ENCODE measurements around the gene NUP133.
"Not testable (repeated sequence)": the region's sequence is repeated elsewhere in the genome, so short reads cannot be mapped to it uniquely, and the experiment has no call there.

NUP133 gene

GRCh38 chr1:229507951-229508822 is at the start of gene NUP133:
Gene NUP133, minus strand, starts transcription at chr1:229508341. Its CDS starts 92 bp downstream, at chr1:229508249.
- peak; percentile 99 to 100 for DNase-seq

GRCh38 chr1:229557200-229557850 is 49.2 kb upstream of the NUP133 start:
- DNase-seq, result no peak

GRCh38 chr1:229554886-229555621 is 46.9 kb upstream of the NUP133 start:
- DNase-seq, result no peak

DNA sequence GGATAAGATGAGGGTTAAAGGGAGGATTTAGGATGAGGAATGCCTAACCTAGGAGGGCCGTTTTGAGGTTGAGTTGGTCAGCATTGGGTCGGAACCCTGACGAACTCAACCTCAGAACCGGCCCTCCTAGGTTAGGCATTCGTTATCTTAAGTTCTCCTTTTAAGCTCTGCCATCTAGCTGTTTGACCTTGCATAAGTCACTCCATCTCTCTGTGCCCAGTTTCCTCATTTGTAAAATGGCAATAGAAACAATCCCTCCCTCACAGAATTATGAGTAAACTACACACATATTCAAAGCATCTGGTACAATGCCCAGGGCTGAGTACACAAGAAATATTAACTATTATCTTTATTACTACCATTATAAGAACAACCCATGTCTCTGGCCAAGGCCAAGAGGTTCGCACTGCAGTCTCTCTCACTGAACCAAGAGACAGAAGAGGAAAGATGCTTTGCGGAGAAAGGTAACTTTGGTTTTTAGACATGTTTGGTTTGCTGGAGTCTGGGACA is 45.5 kb upstream of the NUP133 start:
- DNase-seq, result no peak

GRCh38 chr1:229552732-229553131 is 44.6 kb upstream of the NUP133 start:
- DNase-seq, result no peak

DNA sequence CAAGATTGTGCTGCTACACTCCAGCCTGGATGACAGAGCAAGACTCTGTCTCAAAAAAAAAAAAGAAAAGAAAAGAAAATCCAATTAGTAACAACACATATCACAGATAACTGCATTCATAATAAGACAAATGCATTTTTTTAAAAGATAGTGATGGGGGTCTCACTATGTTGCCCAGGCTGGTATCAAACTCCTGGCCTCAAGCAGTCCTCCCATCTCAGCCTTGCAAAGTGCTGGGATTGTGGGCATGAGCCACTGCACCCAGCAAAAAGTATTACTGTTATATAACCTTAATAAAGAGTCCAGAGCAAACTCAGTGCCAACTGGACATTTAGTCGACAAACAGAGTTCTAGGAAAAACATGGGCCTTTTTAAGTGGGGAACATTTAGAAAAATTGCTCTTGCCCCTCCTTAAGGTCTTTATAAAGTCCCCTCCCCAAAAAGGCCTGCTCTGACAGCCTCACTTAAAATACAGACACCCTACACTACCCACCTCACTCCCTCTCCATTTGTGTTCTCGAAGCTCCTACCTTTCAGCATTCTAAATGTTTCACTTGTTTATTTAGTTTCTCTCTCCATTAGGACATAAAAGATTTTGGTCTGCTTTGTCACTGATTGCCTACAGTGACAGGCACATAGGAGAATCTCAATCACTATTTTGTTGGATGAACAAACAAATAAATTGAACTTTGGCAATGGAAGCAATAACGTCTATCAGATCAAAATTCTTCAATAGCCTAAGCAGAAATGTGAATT is 42.8 kb upstream of the NUP133 start:
- no peak for DNase-seq

DNA sequence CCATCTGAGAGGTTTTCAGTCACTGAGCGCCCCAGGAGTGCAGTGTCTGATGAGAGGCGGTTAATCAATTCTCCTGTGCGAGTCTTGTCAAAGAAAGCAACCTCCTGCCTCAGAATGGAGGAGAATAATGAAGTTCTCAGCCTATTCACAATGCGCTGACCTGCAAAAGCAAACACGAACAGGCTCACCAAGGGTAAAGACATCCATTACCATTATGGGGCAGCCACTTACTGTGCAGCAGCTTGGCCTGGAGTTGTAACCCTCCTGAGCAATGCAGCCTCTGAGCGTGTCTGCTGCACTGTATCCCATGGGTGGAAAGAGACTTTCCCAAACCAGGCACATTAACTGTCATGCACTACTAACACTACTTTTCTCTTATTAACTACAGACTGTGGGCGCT is 39.4 kb upstream of the NUP133 start:
- DNase-seq, result no peak

DNA sequence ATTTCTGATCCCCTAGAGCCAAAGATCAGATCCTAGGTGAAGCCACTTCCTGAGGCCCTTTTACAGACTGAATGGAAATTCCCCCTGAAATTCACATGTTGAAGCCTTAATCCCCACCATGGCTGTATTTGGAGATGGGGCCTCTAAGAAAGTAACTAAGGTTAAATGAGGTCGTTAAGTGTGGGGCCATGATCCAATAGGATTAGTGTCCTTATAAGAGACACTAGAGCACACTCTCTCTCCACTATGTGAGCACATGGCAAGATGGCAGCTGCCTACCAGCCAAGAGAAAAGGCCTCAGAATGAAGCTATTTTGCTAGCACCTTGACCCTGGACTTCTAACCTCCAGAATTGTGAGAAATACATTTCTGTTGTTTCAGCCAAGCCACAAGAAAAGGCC is 36.4 kb upstream of the NUP133 start:
- no peak for DNase-seq

DNA sequence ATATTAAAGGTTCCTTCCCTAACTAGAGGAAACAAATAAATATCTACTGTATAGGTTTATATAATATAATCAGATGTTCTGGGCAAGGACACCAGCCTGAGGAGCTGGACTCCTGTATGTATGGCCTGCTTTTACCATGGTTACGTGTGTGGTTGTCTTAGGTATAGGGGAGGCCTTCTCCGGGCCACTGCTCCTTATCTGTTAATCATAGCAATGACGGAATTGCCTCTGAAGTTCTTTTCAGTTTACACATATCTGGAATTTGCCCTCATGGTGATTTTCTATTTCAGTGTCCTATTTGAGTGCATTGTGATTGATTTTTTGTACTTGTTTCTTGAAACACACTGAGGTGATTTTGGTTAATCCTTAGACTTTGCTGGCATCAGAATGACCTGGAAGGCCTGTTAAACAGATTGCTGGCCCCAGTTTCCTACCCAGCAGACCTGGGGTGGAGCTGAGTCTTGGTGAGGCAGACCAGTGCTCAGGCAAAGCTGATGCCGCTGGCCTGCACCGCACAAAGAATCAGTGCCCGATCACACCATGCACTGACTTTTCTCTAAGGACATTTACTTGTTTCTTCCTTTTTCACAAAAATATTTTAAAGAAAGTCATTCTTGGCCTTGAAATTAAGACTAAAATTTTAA is 31.8 kb upstream of the NUP133 start:
- DNase-seq, result no peak

- DNase-seq, result no peak
These were observed 30.8 kb upstream of the NUP133 start for GRCh38 chr1:229538945-229539344.

DNA sequence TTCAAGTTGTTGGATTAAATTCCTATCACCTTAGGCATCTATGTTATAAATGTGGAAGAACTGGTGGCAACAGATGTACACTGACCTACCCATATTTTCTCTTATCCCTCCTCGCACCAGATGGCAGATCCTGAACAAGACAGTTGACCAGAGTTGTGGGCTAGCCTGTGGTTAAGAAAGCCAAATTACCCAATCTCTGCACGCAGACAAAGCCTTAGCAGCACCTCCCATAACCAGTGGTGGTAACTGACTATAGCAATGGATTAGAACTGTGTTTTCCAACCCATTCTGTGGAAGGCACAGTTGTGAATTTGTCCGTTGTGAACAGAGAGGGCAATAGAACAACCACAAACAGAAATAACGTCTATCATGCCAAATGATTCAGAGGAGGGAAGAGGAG is 29.8 kb upstream of the NUP133 start:
- DNase-seq, result no peak

- DNase-seq, result no peak
These were observed 28.8 kb upstream of the NUP133 start for GRCh38 chr1:229536982-229537381.

- DNase-seq, result no peak
These were observed 27.1 kb upstream of the NUP133 start for GRCh38 chr1:229535230-229535629.

DNA sequence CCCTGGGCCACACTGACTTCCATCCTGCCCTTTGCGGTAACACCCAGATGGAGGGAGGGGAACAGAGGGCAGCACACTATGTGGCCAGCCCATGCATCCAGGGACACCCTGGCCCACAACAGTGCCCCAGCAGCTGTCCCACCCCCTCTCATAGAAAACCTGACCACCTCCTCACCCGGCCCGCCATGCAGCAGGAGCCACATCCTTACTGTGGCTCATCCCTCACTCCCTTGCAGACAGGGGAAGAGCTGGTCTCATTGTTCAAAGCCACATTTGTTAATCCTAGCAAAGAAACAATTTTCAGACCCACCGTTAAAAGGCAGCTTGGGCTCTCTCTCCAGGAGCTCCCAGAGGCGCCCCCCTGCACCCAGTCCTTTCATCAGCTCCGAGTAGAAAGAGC is 23.2 kb upstream of the NUP133 start:
- no peak for DNase-seq

DNA sequence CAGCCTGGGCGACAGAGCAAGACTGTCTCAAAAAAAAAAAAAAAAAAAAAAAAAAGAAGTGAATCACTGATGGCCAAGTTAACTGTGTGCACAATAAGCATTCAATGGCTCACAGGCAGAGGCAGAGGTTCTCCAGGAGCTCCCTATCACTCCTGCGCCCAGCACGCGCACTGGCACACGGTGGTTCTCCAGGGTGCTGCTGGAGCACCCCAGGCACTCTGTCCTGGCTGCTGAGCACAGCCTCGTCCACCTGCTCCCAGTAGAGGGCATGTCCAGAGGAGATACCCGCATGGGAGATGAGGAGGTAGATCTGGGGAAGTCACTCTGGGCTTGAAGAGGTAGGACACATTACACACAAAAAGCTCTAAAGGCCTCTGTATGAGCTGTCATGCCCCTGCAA is 21.5 kb upstream of the NUP133 start:
- no peak for DNase-seq

DNA sequence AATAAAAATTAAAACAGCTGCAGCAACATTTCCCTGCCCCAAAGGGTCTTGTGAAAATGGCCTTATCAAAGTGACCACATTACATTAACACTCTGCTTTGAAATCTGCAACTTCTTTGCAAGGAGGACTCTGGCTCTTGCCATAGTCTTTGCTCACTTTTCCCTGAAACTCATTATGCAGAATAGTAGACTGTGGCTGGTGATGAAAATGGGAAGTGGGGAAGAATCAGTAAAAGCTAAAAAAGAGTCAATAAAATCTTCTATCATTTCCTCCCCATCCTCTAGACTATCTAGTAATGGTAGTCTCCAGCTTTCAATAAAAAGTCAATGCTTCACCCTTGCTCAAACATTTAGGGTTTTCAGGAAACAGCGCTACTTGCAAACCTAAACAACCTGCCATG is 18.6 kb upstream of the NUP133 start:
- DNase-seq, result no peak

DNA sequence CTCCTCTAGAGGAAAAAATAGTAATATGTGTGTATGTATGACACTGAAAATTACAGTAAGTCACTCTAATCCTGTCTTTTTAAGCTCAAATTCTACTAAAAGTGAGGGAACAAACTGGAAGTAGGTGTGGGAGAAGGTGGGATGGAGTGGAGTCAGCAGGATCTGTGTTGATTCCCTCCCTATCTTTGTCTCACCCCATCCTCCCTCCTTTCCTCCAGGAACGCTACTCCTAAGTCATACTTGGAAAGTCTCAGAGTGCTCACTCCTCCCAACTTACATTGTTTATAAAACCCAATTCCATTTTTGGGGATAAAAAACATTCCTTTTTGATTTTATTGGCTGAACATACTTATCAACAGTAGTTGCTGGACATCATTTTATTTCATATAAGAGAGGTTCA is 14.9 kb upstream of the NUP133 start:
- no peak for DNase-seq

DNA sequence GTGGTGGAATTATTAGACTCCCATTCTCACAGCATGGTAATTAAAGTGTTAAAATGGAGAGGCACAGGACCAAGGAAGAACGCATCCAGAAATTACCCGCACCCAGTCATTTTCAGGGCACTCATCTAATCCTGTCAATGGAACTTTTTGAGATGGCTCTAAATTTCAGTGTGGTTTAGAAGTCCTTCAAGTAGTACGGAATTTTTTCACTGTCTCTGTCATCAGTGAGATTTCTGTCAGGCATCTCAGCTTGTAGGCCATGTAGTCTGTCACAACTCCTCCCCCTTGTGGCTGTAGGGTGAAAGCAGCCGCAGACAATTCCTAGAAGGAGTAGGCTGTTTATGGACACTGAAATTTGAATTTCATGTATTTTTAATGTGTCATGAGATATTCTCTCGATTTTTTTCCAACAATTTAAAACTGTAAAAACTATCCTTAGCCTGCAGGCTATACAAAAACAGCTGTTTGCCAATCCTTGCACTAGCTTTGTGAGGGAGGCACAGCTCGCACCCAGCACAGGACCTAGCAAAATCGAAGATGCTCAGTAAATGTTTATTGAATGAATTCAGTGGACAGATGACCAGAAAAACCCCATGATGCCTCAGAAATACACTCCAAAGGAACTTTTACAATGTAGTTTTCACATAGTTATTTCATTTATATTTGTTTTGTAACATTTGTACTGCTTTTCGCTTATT is 6.6 kb upstream of the NUP133 start:
- DNase-seq, result peak; percentile 55 to 58

- DNase-seq, result not testable (repeated sequence)
These were observed 3.5 kb upstream of the NUP133 start for GRCh38 chr1:229511625-229512024.

DNA sequence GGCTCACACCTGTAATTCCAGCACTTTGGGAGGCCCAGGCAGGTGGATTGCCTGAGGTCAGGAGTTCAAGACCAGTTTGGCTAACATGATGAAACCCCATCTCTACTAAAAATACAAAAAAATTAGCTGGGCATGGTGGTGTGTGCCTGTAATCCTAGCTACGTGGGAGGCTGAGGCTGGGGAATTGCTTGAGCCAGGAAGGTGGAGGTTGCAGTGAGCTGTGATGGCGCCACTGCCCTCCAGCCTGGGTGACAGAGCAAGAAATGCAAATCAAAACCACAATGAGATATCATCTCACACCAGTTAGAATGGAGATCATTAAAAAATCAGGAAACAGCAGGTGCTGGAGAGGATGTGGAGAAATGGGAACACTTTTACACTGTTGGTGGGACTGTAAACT is 3.1 kb upstream of the NUP133 start:
- not testable (repeated sequence) for DNase-seq

- DNase-seq, result no peak
These were observed 1.4 kb upstream of the NUP133 start for GRCh38 chr1:229509576-229509975.

Data from activated CD4-positive, alpha-beta T cell treated with anti-CD3 and anti-CD28 coated beads, Interleukin-2, amount 50 U/mL, for 4 hours (primary cell).